Measurements from ENCODE around the gene UBC.
"Not testable (repeated sequence)": the region's sequence is repeated elsewhere in the genome, so short reads cannot be mapped to it uniquely, and the experiment has no call there.

Gene UBC

DNA sequence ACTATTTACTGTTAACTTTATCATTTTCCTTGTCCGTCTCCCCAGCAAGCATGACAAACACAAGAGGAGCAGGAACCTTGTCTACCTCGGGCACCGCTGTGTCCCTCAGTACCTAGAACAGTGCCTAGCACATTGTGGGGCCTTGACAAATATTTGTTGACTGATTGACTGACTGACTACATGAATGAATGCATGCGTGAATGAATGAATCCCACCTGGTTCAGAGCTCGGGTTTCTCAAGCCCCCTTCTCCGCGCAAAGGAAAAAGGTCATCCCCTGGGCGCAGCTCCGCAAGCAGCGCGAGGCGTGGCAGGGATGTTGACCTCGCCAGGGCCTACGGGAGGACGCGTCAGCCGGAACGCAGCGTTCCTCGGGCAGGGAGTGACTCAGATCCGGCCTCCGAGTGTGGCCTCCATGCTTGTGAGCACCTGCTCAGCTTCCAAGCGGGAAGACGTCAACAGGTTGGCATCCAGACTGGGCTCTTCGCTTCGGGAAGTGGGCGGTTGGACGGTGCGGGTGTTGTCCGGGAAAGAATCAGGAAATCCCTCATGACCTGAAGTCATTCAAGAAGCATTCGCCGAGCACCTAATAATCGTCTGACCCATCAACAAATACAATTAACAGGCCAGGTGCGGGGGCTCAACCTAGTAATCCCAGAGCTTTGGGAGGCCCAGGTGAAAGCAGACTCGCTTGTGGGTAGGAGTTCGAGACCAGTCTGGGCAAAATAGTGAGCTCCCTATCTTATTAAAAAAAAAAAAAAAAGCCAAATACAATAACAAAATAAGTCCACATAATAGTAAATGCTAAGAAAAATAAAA lies 13.9 kb upstream of the UBC start:
- Histone ChIP-seq H2BK5ac (ENCODE audit: low read depth, low read length, poor library complexity) (no peak overlapping the region), H3K4me2 (ENCODE audit: low read length) (peak overlapping the region; percentile 35), H3K4me3 (ENCODE audit: low read depth, low read length) (no peak overlapping the region), H3K23ac (ENCODE audit: low read length) (no peak overlapping the region), H3K4ac (ENCODE audit: low read depth, low read length) (no peak overlapping the region), H3K27ac (ENCODE audit: low read depth, low read length) (no peak overlapping the region), H2BK12ac (ENCODE audit: low read length) (no peak overlapping the region), H2AK5ac (ENCODE audit: low read length) (no peak overlapping the region), H2BK120ac (ENCODE audit: insufficient read depth, low read length, poor library complexity) (no peak overlapping the region), H4K12ac (ENCODE audit: low read depth, low read length) (no peak overlapping the region), H3K9me3 (ENCODE audit: insufficient read depth, low read depth, low read length) (no peaks in the 10 kb centered on the region), H3K18ac (ENCODE audit: low read length) (no peak overlapping the region), H3K4me1 (ENCODE audit: control insufficient read depth in 1 of 2, insufficient read depth in 2 of 2, low read length in 2 of 2) (peaks cover 0 to 6% of the 10 kb centered on the region in 2 experiments), H3K27me3 (ENCODE audit: insufficient read depth, low read length) (no peaks in the 10 kb centered on the region), H3K79me1 (ENCODE audit: low read length) (peaks cover 4% of the 10 kb centered on the region), H4K91ac (ENCODE audit: low read depth, low read length) (no peak overlapping the region), H3K9ac (ENCODE audit: low read length) (no peak overlapping the region), H3K36me3 (ENCODE audit: control insufficient read depth in 1 of 2, insufficient read depth in 2 of 2, low read length in 2 of 2) (no peaks in the 10 kb centered on the region), H2AFZ (ENCODE audit: insufficient read depth, low read length, poor library complexity) (no peak overlapping the region), H3K79me2 (ENCODE audit: control insufficient read depth, insufficient read depth, low read length, poor library complexity) (peaks cover 2% of the 10 kb centered on the region), H4K8ac (ENCODE audit: low read depth, low read length) (no peak overlapping the region), H3K14ac (ENCODE audit: low read length) (no peak overlapping the region)
- no CpG with 5 or more reads among the region's 36 CpGs for WGBS (ENCODE audit: extremely low coverage, insufficient coverage, insufficient read length)
- peak; percentile 99 to 100 for DNase-seq

- H3K36me3 ChIP-seq (ENCODE audit: control insufficient read depth in 1 of 2, insufficient read depth in 2 of 2, low read length in 2 of 2), result no peaks in the 10 kb centered on the region
- no peak overlapping the region for H4K91ac ChIP-seq (ENCODE audit: low read depth, low read length)
- no peak overlapping the region for H2BK12ac ChIP-seq (ENCODE audit: low read length)
- H3K14ac ChIP-seq (ENCODE audit: low read length), result peak overlapping the region; percentile 46
- H3K79me2 ChIP-seq (ENCODE audit: control insufficient read depth, insufficient read depth, low read length, poor library complexity), result peaks cover 2% of the 10 kb centered on the region
- no peak overlapping the region for H2AFZ ChIP-seq (ENCODE audit: insufficient read depth, low read length, poor library complexity)
- peaks cover 0 to 6% of the 10 kb centered on the region in 2 experiments for H3K4me1 ChIP-seq (ENCODE audit: control insufficient read depth in 1 of 2, insufficient read depth in 2 of 2, low read length in 2 of 2)
- H2BK5ac ChIP-seq (ENCODE audit: low read depth, low read length, poor library complexity), result no peak overlapping the region
- peak overlapping the region; percentile 69 for H3K4me2 ChIP-seq (ENCODE audit: low read length)
- H2BK120ac ChIP-seq (ENCODE audit: insufficient read depth, low read length, poor library complexity), result no peak overlapping the region
- no peak overlapping the region for H3K18ac ChIP-seq (ENCODE audit: low read length)
- H3K27ac ChIP-seq (ENCODE audit: low read depth, low read length), result peak overlapping the region; percentile 73
- H3K23ac ChIP-seq (ENCODE audit: low read length), result no peak overlapping the region
- no peaks in the 10 kb centered on the region for H3K9me3 ChIP-seq (ENCODE audit: insufficient read depth, low read depth, low read length)
- H4K8ac ChIP-seq (ENCODE audit: low read depth, low read length), result peak overlapping the region; percentile 8
- no peak overlapping the region for H2AK5ac ChIP-seq (ENCODE audit: low read length)
- no peak overlapping the region for H4K12ac ChIP-seq (ENCODE audit: low read depth, low read length)
- H3K9ac ChIP-seq (ENCODE audit: low read length), result peak overlapping the region; percentile 80
- peak; percentile 95 to 98 for DNase-seq
- WGBS (ENCODE audit: extremely low coverage, insufficient coverage, insufficient read length), result no CpG with 5 or more reads among the region's 45 CpGs
- H3K4ac ChIP-seq (ENCODE audit: low read depth, low read length), result peak overlapping the region; percentile 56
- no peaks in the 10 kb centered on the region for H3K27me3 ChIP-seq (ENCODE audit: insufficient read depth, low read length)
- H3K4me3 ChIP-seq (ENCODE audit: low read depth, low read length), result peak overlapping the region; percentile 73
- peaks cover 4% of the 10 kb centered on the region for H3K79me1 ChIP-seq (ENCODE audit: low read length)
Measured at GRCh38 chr12:124927201-124928094, 13.0 kb upstream of the UBC start.

GRCh38 chr12:124925782-124926181 lies 11.3 kb upstream of the UBC start:
- H2AFZ ChIP-seq (ENCODE audit: insufficient read depth, low read length, poor library complexity); H3K27ac ChIP-seq (ENCODE audit: low read depth, low read length); DNase-seq; H3K4me2 ChIP-seq (ENCODE audit: low read length); H3K18ac ChIP-seq (ENCODE audit: low read length); H4K8ac ChIP-seq (ENCODE audit: low read depth, low read length); H3K4ac ChIP-seq (ENCODE audit: low read depth, low read length); H3K9ac ChIP-seq (ENCODE audit: low read length); H3K9me3 ChIP-seq (ENCODE audit: insufficient read depth, low read depth, low read length); H3K79me2 ChIP-seq (ENCODE audit: control insufficient read depth, insufficient read depth, low read length, poor library complexity); H3K23ac ChIP-seq (ENCODE audit: low read length); H2BK12ac ChIP-seq (ENCODE audit: low read length); H3K14ac ChIP-seq (ENCODE audit: low read length); H4K12ac ChIP-seq (ENCODE audit: low read depth, low read length); H2AK5ac ChIP-seq (ENCODE audit: low read length); H3K79me1 ChIP-seq (ENCODE audit: low read length); H3K36me3 ChIP-seq (ENCODE audit: control insufficient read depth in 1 of 2, insufficient read depth in 2 of 2, low read length in 2 of 2); H3K4me3 ChIP-seq (ENCODE audit: low read depth, low read length); H3K27me3 ChIP-seq (ENCODE audit: insufficient read depth, low read length); H2BK120ac ChIP-seq (ENCODE audit: insufficient read depth, low read length, poor library complexity); H2BK5ac ChIP-seq (ENCODE audit: low read depth, low read length, poor library complexity): not testable (repeated sequence)
- H3K4me1 ChIP-seq (ENCODE audit: control insufficient read depth in 1 of 2, insufficient read depth in 2 of 2, low read length in 2 of 2), result peaks cover 6 to 12% of the 10 kb centered on the region in 2 experiments
- no CpG with 5 or more reads among the region's 7 CpGs for WGBS (ENCODE audit: extremely low coverage, insufficient coverage, insufficient read length)
- peak overlapping the region; percentile 28 for H4K91ac ChIP-seq (ENCODE audit: low read depth, low read length)

GRCh38 chr12:124925117-124925516 lies 10.7 kb upstream of the UBC start:
- Histone ChIP-seq H3K4ac (ENCODE audit: low read depth, low read length) (no peak overlapping the region), H3K9ac (ENCODE audit: low read length) (no peak overlapping the region), H2BK120ac (ENCODE audit: insufficient read depth, low read length, poor library complexity) (no peak overlapping the region), H3K4me3 (ENCODE audit: low read depth, low read length) (no peak overlapping the region), H3K27ac (ENCODE audit: low read depth, low read length) (no peak overlapping the region), H3K79me1 (ENCODE audit: low read length) (peaks cover 9% of the 10 kb centered on the region), H2AK5ac (ENCODE audit: low read length) (peak overlapping the region; percentile 1), H3K23ac (ENCODE audit: low read length) (no peak overlapping the region), H3K9me3 (ENCODE audit: insufficient read depth, low read depth, low read length) (no peaks in the 10 kb centered on the region), H3K4me2 (ENCODE audit: low read length) (no peak overlapping the region), H3K36me3 (ENCODE audit: control insufficient read depth in 1 of 2, insufficient read depth in 2 of 2, low read length in 2 of 2) (no peaks in the 10 kb centered on the region), H4K91ac (ENCODE audit: low read depth, low read length) (peak overlapping the region; percentile 28), H2BK12ac (ENCODE audit: low read length) (no peak overlapping the region), H2AFZ (ENCODE audit: insufficient read depth, low read length, poor library complexity) (no peak overlapping the region), H4K8ac (ENCODE audit: low read depth, low read length) (no peak overlapping the region), H3K27me3 (ENCODE audit: insufficient read depth, low read length) (no peaks in the 10 kb centered on the region), H4K12ac (ENCODE audit: low read depth, low read length) (no peak overlapping the region), H3K14ac (ENCODE audit: low read length) (no peak overlapping the region), H3K18ac (ENCODE audit: low read length) (peak overlapping the region; percentile 27), H3K4me1 (ENCODE audit: control insufficient read depth in 1 of 2, insufficient read depth in 2 of 2, low read length in 2 of 2) (peaks cover 6 to 12% of the 10 kb centered on the region in 2 experiments), H3K79me2 (ENCODE audit: control insufficient read depth, insufficient read depth, low read length, poor library complexity) (peaks cover 2% of the 10 kb centered on the region), H2BK5ac (ENCODE audit: low read depth, low read length, poor library complexity) (no peak overlapping the region)
- WGBS (ENCODE audit: extremely low coverage, insufficient coverage, insufficient read length), result no CpG with 5 or more reads among the region's 10 CpGs
- no peak for DNase-seq

Measured in trophoblast cell (in vitro differentiated cells and primary cell).